Measurements from ENCODE around the gene PTPRA.

- TF ChIP-seq CTCF (conservative IDR thresholded peaks at IDR 0.05; ENCODE audit: low read length), result no peak
- TF ChIP-seq EZH2phosphoT487 (IDR thresholded peaks at IDR 0.05; ENCODE audit: borderline replicate concordance, low read depth, low read length), result no peak
These were observed 25.5 kb upstream of the PTPRA start for GRCh38 chr20:2847802-2848201.
